Lung (tissue), 12 donors: Measurements from ENCODE around the gene TC2N. TPM values are rescaled to one million over a fixed set of nuclear protein-coding genes. Genes with fewer than 3 reads are reported as not detected.
A peak's percentile ranks its signal among the peaks of the same experiment; 100 is the strongest.

Experiments used
- ATAC-seq: fragments of 200-7000 bp; cut with Tn5 transposase; one replicate; pipeline ENCODE4 v1.9.1; 2020; ENCODE audit warnings: moderate number of reproducible peaks; ENCODE audit not compliant: insufficient read depth, low FRiP score
- DNase-seq, 3 donors: peaks; one replicate each; pipeline ENCODE4 v3.0.0-alpha.2; 2013 to 2017
- H3K27ac ChIP-seq, 2 donors: one replicate each; pipeline ENCODE4 v1.5.1; 2013; ENCODE audit warnings: mild to moderate bottlenecking in 2 of 2, moderate library complexity in 2 of 2, control low read depth in 1 of 2, inconsistent platforms in 1 of 2, low read depth in 1 of 2, low read length in 1 of 2
- H3K27me3 ChIP-seq, 3 donors: one replicate each; pipeline ENCODE4 v1.5.1; 2013; ENCODE audit warnings: low read length in 2 of 3; ENCODE audit not compliant: control insufficient read depth in 3 of 3, insufficient read depth in 3 of 3
- H3K36me3 ChIP-seq, 4 donors: one replicate each; pipeline ENCODE4 v1.5.1; 2013; ENCODE audit warnings: low read length in 4 of 4, mild to moderate bottlenecking in 1 of 4, moderate library complexity in 1 of 4; ENCODE audit not compliant: control insufficient read depth in 4 of 4, insufficient read depth in 4 of 4
- H3K4me1 ChIP-seq, 5 donors: one replicate each; pipeline ENCODE4 v1.5.1; 2013; ENCODE audit warnings: low read length in 5 of 5, mild to moderate bottlenecking in 2 of 5, moderate library complexity in 1 of 5; ENCODE audit not compliant: control insufficient read depth in 5 of 5, insufficient read depth in 5 of 5
- H3K4me3 ChIP-seq: one replicate; pipeline ENCODE4 v1.5.1; 2013; ENCODE audit warnings: mild to moderate bottlenecking, control low read depth, moderate library complexity
- H3K9ac ChIP-seq, 2 donors: one replicate each; pipeline ENCODE4 v1.5.1; 2013; ENCODE audit warnings: low read length in 2 of 2, control low read depth in 1 of 2; ENCODE audit not compliant: insufficient read depth in 1 of 2
- H3K9me3 ChIP-seq, 4 donors: one replicate each; pipeline ENCODE4 v1.5.1; 2013; ENCODE audit warnings: low read length in 3 of 4, mild to moderate bottlenecking in 1 of 4, moderate library complexity in 1 of 4; ENCODE audit not compliant: control insufficient read depth in 4 of 4, insufficient read depth in 3 of 4
- CTCF ChIP-seq: IDR thresholded peaks from 2 replicates; pipeline ENCODE4 v1.5.1; 2012; ENCODE audit warnings: mild to moderate bottlenecking; ENCODE audit errors: control extremely low read depth, extremely low read depth
- WGBS, 2 donors: extraction: QIAGEN DNeasy Blood & Tissue Kit; methylation state at CpG; one replicate each; pipeline ENCODE4 v1.1.7; 2013; 5-methylcytosine and 5-hydroxymethylcytosine counted together
- polyA plus RNA-seq, 2 donors: library from polyadenylated mRNA; stranded (reverse); fragments of 200-250 nt; gene quantifications; one replicate each; pipeline ENCODE4 v1.2.1, GENCODE V29; 2013
- total RNA-seq, 2 donors: library from RNA; depleted of rRNA in 1 of 2; stranded (reverse); fragments of >200 nt in 1 of 2; gene quantifications; one replicate each; pipeline ENCODE4 v1.2.1, GENCODE V29; 2014 to 2021
- donor health status: control.
- donor health status: control.
- donor health status: Bipolar disorder and iron deficiency.
- donor health status: healthy.
- donor health status: DM: yes; HTN: yes; CAD: no.

Gene TC2N
- total and polyA plus RNA-seq, 4 donors, result 20.4 to 128 (median 43.9) TPM

GRCh38 chr14:91866511-91867295 lies 633 bp downstream of the TC2N start:
- WGBS, 2 donors, result 60 to 70% methylated on average over 6 of the region's 6 CpGs
- H3K4me3 ChIP-seq, result no peak overlapping the region
- no peaks in the 10 kb centered on the region for H3K27me3 ChIP-seq
- H3K4me1 ChIP-seq, result peaks cover 0 to 8% (median 0%) of the 10 kb centered on the region in 5 donors
- no peak for ATAC-seq
- H3K9me3 ChIP-seq, result peaks cover 0 to 4% (median 0%) of the 10 kb centered on the region in 4 donors
- no peak for DNase-seq
- no peak for TF ChIP-seq CTCF
- H3K9ac ChIP-seq, result no peak overlapping the region
- no peak overlapping the region for H3K27ac ChIP-seq
- H3K36me3 ChIP-seq, result peaks cover 0 to 21% (median 7%) of the 10 kb centered on the region in 4 donors

GRCh38 chr14:91866061-91866460 lies 1.3 kb downstream of the TC2N start:
- DNase-seq, result no peak
- Histone ChIP-seq H3K27me3 (no peaks in the 10 kb centered on the region), H3K27ac (no peak overlapping the region), H3K9ac (peak overlapping the region in 1 of 2 donors; percentile 32), H3K4me3 (no peak overlapping the region), H3K9me3 (peaks cover 0 to 4% (median 0%) of the 10 kb centered on the region in 4 donors), H3K36me3 (peaks cover 0 to 21% (median 7%) of the 10 kb centered on the region in 4 donors), H3K4me1 (peaks cover 0 to 8% (median 0%) of the 10 kb centered on the region in 5 donors)
- TF ChIP-seq CTCF, result no peak
- ATAC-seq, result no peak
- 51 to 54% methylated on average over 2 of the region's 2 CpGs for WGBS, 2 donors

GRCh38 chr14:91862417-91862816 lies 4.9 kb downstream of the TC2N start:
- Histone ChIP-seq H3K27me3 (no peaks in the 10 kb centered on the region), H3K36me3 (peaks cover 0 to 4% (median 0%) of the 10 kb centered on the region in 4 donors), H3K9ac (no peak overlapping the region), H3K4me3 (no peak overlapping the region), H3K4me1 (peaks cover 0 to under 1% (median 0%) of the 10 kb centered on the region in 5 donors), H3K9me3 (no peaks in the 10 kb centered on the region), H3K27ac (no peak overlapping the region)
- WGBS, 2 donors, result 67 to 71% methylated on average over 4 of the region's 4 CpGs
- DNase-seq, result no peak
- TF ChIP-seq CTCF, result no peak
- no peak for ATAC-seq

- Histone ChIP-seq H3K4me1 (no peaks in the 10 kb centered on the region), H3K9ac (no peak overlapping the region), H3K27ac (no peak overlapping the region), H3K4me3 (no peak overlapping the region), H3K27me3 (no peaks in the 10 kb centered on the region), H3K36me3 (no peaks in the 10 kb centered on the region), H3K9me3 (no peaks in the 10 kb centered on the region)
- WGBS, 2 donors, result 70 to 84% methylated on average over 2 of the region's 2 CpGs
- ATAC-seq (no peak), DNase-seq (no peak)
- TF ChIP-seq CTCF, result no peak
These were observed 6.2 kb downstream of the TC2N start for GRCh38 chr14:91861091-91861490.
